Panc1 (cell line): ENCODE measurements around the gene MSH2.
A peak's percentile ranks its signal among the peaks of the same experiment; 100 is the strongest.

Source experiments
- REST ChIP-seq, 2 experiments: IDR thresholded peaks; 2 replicates each; pipeline ENCODE4 v1.6.1; 2011 to 2012; ENCODE audit warnings: low read depth in 2 of 2, control low read depth in 1 of 2, low read length in 1 of 2, mild to moderate bottlenecking in 1 of 2, moderate library complexity in 1 of 2; ENCODE audit not compliant: insufficient read depth in 1 of 2
- SIN3A ChIP-seq: IDR thresholded peaks from 2 replicates; pipeline ENCODE4 v1.6.1; 2012; ENCODE audit warnings: low read depth, mild to moderate bottlenecking, low read length, moderate library complexity, borderline replicate concordance; ENCODE audit not compliant: insufficient read depth
- TCF7L2 ChIP-seq: IDR thresholded peaks from 2 replicates; pipeline ENCODE4 v1.6.1; 2011; ENCODE audit warnings: mild to moderate bottlenecking, low read depth, low read length, inconsistent platforms
- TF ChIP-seq, protein P1 (sequence below): fragments of 450-650 bp; IDR thresholded peaks from 2 replicates; pipeline ENCODE4 v1.5.1; 2017; ENCODE audit warnings: mild to moderate bottlenecking

DNA sequence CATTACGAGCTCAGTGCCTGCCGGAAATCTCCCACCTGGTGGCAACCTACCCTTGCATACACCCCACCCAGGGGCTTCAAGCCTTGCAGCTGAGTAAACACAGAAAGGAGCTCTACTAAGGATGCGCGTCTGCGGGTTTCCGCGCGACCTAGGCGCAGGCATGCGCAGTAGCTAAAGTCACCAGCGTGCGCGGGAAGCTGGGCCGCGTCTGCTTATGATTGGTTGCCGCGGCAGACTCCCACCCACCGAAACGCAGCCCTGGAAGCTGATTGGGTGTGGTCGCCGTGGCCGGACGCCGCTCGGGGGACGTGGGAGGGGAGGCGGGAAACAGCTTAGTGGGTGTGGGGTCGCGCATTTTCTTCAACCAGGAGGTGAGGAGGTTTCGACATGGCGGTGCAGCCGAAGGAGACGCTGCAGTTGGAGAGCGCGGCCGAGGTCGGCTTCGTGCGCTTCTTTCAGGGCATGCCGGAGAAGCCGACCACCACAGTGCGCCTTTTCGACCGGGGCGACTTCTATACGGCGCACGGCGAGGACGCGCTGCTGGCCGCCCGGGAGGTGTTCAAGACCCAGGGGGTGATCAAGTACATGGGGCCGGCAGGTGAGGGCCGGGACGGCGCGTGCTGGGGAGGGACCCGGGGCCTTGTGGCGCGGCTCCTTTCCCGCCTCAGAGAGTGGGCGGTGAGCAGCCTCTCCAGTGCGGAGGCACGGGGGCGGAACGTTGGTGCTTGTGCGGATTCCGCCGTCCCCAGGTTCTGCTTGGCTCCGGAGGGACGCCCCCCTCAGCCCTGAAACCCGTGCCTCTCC lies at the start of gene MSH2:
- TF ChIP-seq, protein P1, sequence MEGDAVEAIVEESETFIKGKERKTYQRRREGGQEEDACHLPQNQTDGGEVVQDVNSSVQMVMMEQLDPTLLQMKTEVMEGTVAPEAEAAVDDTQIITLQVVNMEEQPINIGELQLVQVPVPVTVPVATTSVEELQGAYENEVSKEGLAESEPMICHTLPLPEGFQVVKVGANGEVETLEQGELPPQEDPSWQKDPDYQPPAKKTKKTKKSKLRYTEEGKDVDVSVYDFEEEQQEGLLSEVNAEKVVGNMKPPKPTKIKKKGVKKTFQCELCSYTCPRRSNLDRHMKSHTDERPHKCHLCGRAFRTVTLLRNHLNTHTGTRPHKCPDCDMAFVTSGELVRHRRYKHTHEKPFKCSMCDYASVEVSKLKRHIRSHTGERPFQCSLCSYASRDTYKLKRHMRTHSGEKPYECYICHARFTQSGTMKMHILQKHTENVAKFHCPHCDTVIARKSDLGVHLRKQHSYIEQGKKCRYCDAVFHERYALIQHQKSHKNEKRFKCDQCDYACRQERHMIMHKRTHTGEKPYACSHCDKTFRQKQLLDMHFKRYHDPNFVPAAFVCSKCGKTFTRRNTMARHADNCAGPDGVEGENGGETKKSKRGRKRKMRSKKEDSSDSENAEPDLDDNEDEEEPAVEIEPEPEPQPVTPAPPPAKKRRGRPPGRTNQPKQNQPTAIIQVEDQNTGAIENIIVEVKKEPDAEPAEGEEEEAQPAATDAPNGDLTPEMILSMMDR = no peak
- TF ChIP-seq REST (IDR thresholded peaks at IDR 0.05; ENCODE audit: insufficient read depth in 1 of 2, low read depth in 2 of 2, low read length in 1 of 2) (no peak), TCF7L2 (no peak), SIN3A (0 out of 2 replicates have a peak, but pooled peaks have one; percentile 24)
